Cardiac fibroblast (primary cell): Measurements from ENCODE around the gene MSL1.

Experiments used
- DNase-seq, 2 donors: peaks; one replicate each; pipeline versions ENCODE4 v3.0.0 to v3.0.0-alpha.2; 2010; ENCODE audit warnings: low read depth in 2 of 2
- H3K4me3 ChIP-seq, 2 donors: replicated peaks in 1 of 2; 1 replicate in 1 of 2; 2 replicates in 1 of 2; pipeline ENCODE4 v1.5.1; 2011; ENCODE audit warnings: low read depth in 2 of 2, low read length in 2 of 2, mild to moderate bottlenecking in 2 of 2, moderate library complexity in 1 of 2
- TF ChIP-seq, protein P1 (sequence below): IDR thresholded peaks from one replicate; pipeline ENCODE4 v1.5.1; 2011; ENCODE audit warnings: low read depth, mild to moderate bottlenecking, low read length, inconsistent platforms

The MSL1 gene

DNA sequence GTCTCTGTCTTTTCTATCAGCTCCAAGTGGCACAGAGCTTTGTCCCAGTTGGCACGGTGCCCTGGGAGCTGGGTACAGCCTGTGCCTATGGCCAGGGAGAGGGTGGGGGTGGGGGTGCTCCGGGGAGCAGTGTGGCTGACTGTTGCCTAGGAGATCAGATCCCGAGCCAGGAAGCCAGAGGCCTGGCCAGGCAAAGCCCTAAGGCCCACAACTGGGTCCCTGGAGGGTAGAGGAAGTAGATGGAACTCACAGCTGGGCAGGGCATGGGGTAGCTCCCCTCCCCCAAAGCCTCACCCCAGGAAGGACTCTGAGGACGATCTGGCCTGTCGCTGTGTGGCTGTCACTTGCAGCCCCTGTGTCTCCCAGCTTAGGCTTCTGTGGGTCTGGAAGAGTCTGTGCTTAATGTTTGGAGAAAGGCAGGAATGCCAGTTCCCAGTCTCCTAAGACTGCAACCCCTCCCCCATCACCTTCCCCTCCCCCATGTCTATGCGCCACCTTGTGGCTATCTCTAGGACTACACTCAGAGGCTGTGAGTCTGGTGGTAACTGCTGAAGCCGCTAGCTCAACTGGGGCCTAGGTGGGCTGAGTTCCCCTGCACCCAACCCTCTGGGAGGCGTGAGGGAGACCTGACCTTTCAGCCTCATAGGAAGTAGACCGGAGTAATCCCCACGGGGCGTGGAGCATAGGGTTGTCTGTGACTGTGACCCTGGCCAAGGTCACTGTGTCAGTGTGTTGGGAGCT lies 46.4 kb upstream of the MSL1 start:
- TF ChIP-seq, protein P1, sequence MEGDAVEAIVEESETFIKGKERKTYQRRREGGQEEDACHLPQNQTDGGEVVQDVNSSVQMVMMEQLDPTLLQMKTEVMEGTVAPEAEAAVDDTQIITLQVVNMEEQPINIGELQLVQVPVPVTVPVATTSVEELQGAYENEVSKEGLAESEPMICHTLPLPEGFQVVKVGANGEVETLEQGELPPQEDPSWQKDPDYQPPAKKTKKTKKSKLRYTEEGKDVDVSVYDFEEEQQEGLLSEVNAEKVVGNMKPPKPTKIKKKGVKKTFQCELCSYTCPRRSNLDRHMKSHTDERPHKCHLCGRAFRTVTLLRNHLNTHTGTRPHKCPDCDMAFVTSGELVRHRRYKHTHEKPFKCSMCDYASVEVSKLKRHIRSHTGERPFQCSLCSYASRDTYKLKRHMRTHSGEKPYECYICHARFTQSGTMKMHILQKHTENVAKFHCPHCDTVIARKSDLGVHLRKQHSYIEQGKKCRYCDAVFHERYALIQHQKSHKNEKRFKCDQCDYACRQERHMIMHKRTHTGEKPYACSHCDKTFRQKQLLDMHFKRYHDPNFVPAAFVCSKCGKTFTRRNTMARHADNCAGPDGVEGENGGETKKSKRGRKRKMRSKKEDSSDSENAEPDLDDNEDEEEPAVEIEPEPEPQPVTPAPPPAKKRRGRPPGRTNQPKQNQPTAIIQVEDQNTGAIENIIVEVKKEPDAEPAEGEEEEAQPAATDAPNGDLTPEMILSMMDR: peak; percentile 87
- peak; percentile 77 to 79 for DNase-seq
- peak overlapping the region in 1 of 2 donors; percentile 1 for H3K4me3 ChIP-seq

DNA sequence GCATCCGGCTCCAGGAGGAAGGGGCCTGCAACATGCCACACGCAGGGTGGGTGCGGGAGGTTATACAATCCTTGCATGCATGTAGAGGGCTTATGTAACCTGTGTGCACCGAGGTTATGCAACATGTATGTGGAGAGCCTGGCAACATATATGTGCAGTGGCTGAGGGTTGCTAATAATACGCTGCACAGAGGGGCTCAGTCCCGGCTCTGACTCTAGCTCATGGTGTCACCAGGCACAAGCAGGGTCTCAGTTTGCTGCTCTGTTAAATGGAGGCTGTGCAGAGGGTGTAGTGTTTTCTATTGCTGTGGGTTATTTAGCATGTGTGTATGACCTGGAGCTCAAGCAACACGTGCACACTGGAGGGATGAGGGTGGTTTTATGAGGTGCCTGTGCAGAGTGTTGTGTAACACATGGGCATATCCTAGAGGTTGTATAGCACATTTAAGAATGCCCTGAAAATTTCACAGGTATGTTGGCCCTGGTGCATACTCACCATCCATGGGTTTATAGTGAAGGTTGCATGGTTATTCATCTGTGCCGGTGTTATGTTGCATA lies 45.8 kb upstream of the MSL1 start:
- no peak overlapping the region for H3K4me3 ChIP-seq
- DNase-seq: no peak
- TF ChIP-seq, protein P1: no peak

DNA sequence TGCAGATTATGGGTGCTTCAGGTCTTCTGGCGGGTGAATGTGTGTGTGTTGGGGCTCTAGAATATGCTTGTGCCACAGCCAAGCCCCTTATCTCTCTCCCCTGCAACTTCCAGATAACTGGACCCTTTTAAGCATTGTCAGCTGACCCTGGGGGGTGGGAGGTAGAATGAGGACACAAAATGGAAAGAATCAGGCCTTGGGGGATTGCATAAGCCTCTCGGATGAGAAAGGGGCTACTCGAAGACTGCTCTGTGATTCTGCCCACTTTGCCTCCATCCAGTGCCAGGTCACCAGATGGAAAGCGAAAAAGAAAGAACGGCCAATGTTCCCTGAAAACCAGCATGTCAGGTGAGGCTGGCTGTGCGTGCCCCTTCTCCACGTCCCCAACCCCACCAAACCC lies 45.2 kb upstream of the MSL1 start:
- TF ChIP-seq, protein P1: no peak
- no peak for DNase-seq
- no peak overlapping the region for H3K4me3 ChIP-seq

DNA sequence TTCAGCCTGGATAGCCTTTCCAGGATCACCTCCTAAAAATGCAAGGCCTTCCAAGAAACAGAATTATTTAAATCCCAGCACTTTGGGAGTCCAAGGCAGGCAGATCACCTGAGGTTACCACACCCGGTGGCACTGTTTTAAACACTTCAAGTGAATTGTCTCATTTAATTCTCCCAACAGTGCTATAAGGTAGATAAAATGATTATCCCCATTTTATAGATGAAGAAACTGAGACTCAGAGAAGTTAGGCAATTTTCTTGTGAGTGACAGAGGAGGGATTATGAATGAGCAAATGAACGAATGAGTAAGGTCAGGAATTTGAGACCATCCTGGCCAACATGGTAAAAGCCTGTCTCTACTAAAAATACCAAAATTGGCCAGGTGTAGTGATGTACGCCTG lies 42.2 kb upstream of the MSL1 start:
- TF ChIP-seq, protein P1: no peak
- H3K4me3 ChIP-seq: no peak overlapping the region

DNA sequence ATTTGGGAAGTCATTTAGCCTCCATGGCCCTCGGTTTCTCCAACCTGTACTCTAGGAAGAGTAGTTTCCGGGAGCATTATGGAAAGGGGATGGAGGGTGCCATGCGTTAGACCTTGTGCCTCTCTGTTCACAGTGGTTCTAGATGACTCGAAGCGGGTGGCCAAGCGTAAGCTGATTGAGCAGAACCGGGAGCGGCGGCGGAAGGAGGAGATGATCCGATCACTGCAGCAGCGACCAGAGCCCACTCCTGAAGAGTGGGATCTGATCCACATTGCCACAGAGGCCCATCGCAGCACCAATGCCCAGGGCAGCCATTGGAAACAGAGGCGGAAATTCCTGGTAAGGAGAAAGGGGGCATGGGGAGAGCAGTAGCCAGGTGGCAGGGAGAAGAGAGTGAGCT lies 37.3 kb upstream of the MSL1 start:
- TF ChIP-seq, protein P1: no peak
- no peak overlapping the region for H3K4me3 ChIP-seq
- no peak for DNase-seq

More for the DNA sequence above, 42.2 kb upstream of the MSL1 start:
- DNase-seq: no peak

DNA sequence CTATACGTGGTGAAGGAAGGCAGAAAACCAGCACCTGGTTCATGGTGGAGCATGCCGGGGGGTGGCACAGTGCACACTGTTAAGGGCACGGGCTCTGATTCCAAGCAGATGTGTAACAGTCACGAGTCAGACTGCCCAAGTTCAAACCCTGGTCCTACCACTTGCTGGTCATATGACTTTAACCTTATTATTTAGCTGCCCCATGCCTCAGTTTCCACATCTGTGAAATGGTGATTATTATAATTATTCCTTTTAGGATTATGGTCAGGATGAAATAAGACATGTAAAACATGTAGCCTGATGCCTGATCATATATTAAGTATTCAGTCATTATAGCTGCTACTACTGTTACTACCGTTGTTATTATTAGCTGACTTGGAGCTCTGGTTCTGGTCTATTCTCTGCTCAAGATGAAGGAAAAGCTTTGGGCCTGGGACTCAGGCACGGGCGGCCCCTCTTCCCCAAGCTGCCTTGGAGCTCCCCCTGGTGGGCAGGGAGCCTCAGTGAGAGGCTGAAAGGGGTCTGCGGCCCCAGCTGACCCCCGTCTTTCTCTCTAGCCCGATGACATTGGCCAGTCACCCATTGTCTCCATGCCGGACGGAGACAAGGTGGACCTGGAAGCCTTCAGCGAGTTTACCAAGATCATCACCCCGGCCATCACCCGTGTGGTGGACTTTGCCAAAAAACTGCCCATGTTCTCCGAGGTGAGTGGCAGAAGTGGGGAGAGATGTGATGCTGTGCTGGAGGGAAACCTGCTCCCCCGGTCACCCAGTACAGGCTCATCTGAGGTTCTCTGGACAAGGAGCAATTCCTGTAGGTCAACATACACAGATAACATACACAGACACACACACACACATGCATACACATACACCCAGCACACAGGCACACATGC lies 35.4 kb upstream of the MSL1 start:
- TF ChIP-seq, protein P1: peak; percentile 79
- no peak overlapping the region for H3K4me3 ChIP-seq
- peak; percentile 50 to 65 for DNase-seq
